NCI-H510A treated with DMSO at 0.1 percent for 48 hours (cell line): ENCODE data around the gene IL10RB.

Source experiments
- DNase-seq: peaks from one replicate; lab custom pipeline; 2025; lab: John Stamatoyannopoulos, UW

The IL10RB gene

DNA sequence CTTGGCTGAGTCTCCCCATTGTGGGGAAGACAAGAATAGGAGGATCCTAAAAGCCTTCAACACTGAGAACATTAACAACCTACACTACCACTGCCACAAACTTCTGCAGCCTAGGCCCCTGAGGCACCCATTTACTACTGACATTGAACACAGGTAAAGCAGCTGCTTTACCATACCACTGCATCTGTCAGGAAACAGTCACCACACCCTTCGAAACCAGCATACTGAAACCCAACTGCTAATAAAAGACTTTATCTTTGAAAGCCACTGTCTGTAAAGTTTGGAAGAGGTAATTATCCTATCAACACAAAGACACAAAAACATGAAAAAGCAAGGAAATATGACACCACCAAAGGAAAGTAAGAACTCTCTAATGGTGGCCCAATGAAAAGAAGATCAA, 66.0 kb downstream of the IL10RB start:
- DNase-seq, result no peak

GRCh38 chr21:33334191-33334590, 68.0 kb downstream of the IL10RB start:
- DNase-seq, result no peak

GRCh38 chr21:33334824-33335223, 68.7 kb downstream of the IL10RB start:
- DNase-seq, result no peak

DNA sequence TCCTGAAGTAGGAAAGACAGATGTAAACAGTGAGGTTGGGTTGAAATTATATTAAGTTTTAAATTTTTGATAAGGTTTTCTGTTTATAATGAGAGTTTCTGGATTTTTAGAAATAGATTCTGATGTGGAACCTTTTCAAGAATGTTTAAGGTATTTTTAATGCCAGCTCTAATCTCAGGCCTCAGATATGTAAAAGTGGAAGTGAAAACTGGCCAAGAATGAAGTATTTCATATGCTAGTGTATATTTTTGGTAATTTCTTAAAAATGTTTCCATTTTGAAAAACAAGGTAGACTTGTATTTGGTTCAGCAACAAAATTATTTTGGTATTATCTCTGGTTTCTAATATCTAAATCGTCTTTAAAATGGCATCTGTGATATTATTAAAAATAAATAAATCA, 73.0 kb downstream of the IL10RB start:
- no peak for DNase-seq

DNA sequence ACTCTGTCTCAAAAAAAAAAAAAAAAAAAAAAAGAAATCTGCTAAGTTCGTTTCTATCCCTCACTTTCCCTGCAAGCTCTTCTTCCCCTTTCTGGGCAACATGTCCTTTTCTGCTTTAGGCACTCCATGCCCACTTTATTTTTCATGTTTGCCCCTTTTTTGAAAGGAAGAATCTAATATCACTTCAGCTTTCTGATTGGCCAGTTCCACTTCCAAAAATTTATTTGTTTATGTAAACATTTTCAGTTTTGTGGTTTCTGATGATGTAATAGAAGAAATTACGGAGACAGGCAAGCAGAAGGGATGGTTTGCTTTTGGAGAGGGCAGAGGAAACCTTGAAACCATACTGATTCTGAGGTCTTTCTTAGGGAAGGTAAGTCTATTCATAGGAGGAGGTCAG, 73.8 kb downstream of the IL10RB start:
- no peak for DNase-seq

GRCh38 chr21:33345751-33346238, 79.6 kb downstream of the IL10RB start:
- DNase-seq, result no peak
